Upper lobe of left lung (tissue), 6 donors: ENCODE results near the gene PIK3C2G. TPM values are rescaled to one million over a fixed set of nuclear protein-coding genes. Genes with fewer than 3 reads are reported as not detected.

ENCODE experiments used
- ATAC-seq, 2 donors: fragments of 200-7000 bp; cut with Tn5 transposase; one replicate each; pipeline ENCODE4 v1.9.1; 2022; ENCODE audit warnings: mild to moderate bottlenecking in 2 of 2, moderate library complexity in 2 of 2; ENCODE audit not compliant: low FRiP score in 2 of 2
- DNase-seq, 2 donors: peaks; one replicate each; pipeline ENCODE4 v3.0.0-alpha.2; 2019 to 2020
- H3K27ac ChIP-seq, 4 donors: fragments of 200-600 bp; sonication (generic); one replicate each; pipeline ENCODE4 v1.5.1; 2016 to 2019
- H3K27me3 ChIP-seq, 4 donors: fragments of 200-600 bp; sonication (generic); one replicate each; pipeline ENCODE4 v1.5.1; 2017 to 2019
- H3K36me3 ChIP-seq, 4 donors: fragments of 200-600 bp; sonication (generic); one replicate each; pipeline ENCODE4 v1.5.1; 2016 to 2019
- H3K4me1 ChIP-seq, 4 donors: fragments of 200-600 bp; sonication (generic); one replicate each; pipeline ENCODE4 v1.5.1; 2018 to 2019
- H3K4me3 ChIP-seq, 4 donors: fragments of 200-600 bp; sonication (generic); one replicate each; pipeline ENCODE4 v1.5.1; 2017 to 2019; ENCODE audit warnings: mild to moderate bottlenecking in 2 of 4, moderate library complexity in 1 of 4
- H3K9me3 ChIP-seq, 4 donors: fragments of 200-600 bp; sonication (generic); one replicate each; pipeline ENCODE4 v1.5.1; 2018 to 2019
- CTCF ChIP-seq, 6 experiments: fragments of 450-650 bp in 4 of 6; fragments of 200-600 bp in 2 of 6; sonication (generic) in 2 of 6; IDR thresholded peaks; one replicate each; pipeline ENCODE4 v1.5.1; 2016 to 2019; ENCODE audit warnings: antibody characterized with exemption in 6 of 6
- EP300 ChIP-seq, 4 donors: sonication (generic); formaldehyde crosslinking; IDR thresholded peaks; one replicate each; pipeline ENCODE4 v1.5.1; 2017; ENCODE audit warnings: antibody characterized with exemption in 4 of 4, control low read depth in 2 of 4
- POLR2A ChIP-seq, 4 donors: fragments of 450-650 bp; IDR thresholded peaks; one replicate each; pipeline ENCODE4 v1.5.1; 2016 to 2017; ENCODE audit warnings: antibody characterized with exemption in 4 of 4, mild to moderate bottlenecking in 2 of 4
- POLR2AphosphoS5 ChIP-seq, 2 donors: sonication (generic); formaldehyde crosslinking; IDR thresholded peaks; one replicate each; pipeline ENCODE4 v1.5.1; 2017; ENCODE audit warnings: antibody characterized with exemption in 2 of 2
- WGBS, 2 donors: methylation state at CpG; one replicate each; pipeline ENCODE4 v1.1.5; 2017 to 2018; 5-methylcytosine and 5-hydroxymethylcytosine counted together
- total RNA-seq, 6 donors: library from RNA; depleted of rRNA in 4 of 6; stranded (reverse); fragments of >200 nt in 4 of 6; gene quantifications; one replicate each; pipeline versions ENCODE4 v1.1.0 to v1.2.1, GENCODE V29; 2016 to 2021
- donor health status: DM: no; HTN: no; CAD: no; lungs with moderate emphysema.
- donor health status: DM: no; HTN: yes; CAD: no; lungs with severe emphysema.

The PIK3C2G gene
- total RNA-seq, 6 donors from 2014 or later, result 0.33 to 3.1 (median 0.39) TPM; not detected in 1

GRCh38 chr12:18345021-18345735, 83.9 kb downstream of the PIK3C2G start:
- H3K4me3 ChIP-seq, result no peak overlapping the region
- no peaks in the 10 kb centered on the region for H3K27me3 ChIP-seq
- no peak overlapping the region for H3K27ac ChIP-seq
- no peaks in the 10 kb centered on the region for H3K36me3 ChIP-seq
- H3K9me3 ChIP-seq, result no peaks in the 10 kb centered on the region
- 53 to 64% methylated on average over 3 of the region's 3 CpGs for WGBS, 2 donors
- DNase-seq (no peak), ATAC-seq (no peak)
- H3K4me1 ChIP-seq, result no peaks in the 10 kb centered on the region
- TF ChIP-seq POLR2A (IDR thresholded peaks at IDR 0.05), result no peak
- no peak for TF ChIP-seq EP300 (IDR thresholded peaks at IDR 0.05)
- TF ChIP-seq POLR2AphosphoS5 (IDR thresholded peaks at IDR 0.05), result no peak
- no peak for TF ChIP-seq CTCF (IDR thresholded peaks at IDR 0.05)

DNA sequence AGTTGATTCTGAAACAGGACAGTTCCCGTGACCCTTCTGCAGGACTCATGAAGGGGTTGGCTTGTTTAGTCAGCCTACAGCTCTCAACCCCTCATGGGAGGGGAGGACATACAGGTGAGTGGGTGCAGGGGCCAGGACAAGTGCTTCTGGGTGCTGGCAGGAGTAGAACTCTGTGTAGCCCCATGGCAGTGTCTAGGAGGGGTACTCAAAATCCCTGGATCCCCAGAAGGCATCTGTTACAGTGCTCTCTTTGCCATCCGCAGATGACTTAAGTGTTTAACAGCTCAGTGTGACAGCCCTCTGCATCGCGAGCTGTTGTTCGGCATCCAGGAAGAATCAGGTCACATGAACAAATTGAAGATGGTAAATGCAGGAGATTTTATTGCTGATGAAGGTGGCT, 91.0 kb downstream of the PIK3C2G start:
- no peak for TF ChIP-seq POLR2AphosphoS5 (IDR thresholded peaks at IDR 0.05)
- TF ChIP-seq POLR2A (IDR thresholded peaks at IDR 0.05), result no peak
- no peak for TF ChIP-seq CTCF (IDR thresholded peaks at IDR 0.05)
- no peak for TF ChIP-seq EP300 (IDR thresholded peaks at IDR 0.05)
- WGBS, 2 donors, result 88 to 95% methylated on average over 5 of the region's 5 CpGs
- Histone ChIP-seq H3K4me3 (no peak overlapping the region), H3K36me3 (no peaks in the 10 kb centered on the region), H3K4me1 (no peaks in the 10 kb centered on the region), H3K9me3 (no peaks in the 10 kb centered on the region), H3K27ac (no peak overlapping the region), H3K27me3 (no peaks in the 10 kb centered on the region)
- ATAC-seq, result peak in 1 of 2 donors; percentile 31
- DNase-seq, result no peak

DNA sequence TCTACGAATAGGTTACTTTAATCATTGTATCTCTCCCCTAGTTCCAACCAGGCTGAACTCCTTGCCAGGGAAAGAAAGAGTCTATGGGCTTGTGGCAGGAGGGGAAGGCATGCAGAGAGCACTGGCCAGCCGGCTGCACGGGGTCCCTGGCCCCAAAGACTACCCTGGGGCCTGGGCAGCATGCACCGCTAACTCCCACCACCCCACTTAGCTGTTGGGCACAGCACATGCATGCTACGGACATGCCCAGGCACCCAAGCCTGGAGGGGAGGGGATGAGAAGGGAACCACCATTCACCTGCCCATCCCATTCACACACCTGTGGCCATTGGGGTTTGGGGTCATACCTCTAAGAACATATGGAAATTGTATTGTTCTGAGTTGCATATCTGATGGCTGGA, 94.1 kb downstream of the PIK3C2G start:
- H3K9me3 ChIP-seq, result no peaks in the 10 kb centered on the region
- no peaks in the 10 kb centered on the region for H3K4me1 ChIP-seq
- TF ChIP-seq CTCF (IDR thresholded peaks at IDR 0.05) (no peak), POLR2A (IDR thresholded peaks at IDR 0.05) (no peak), POLR2AphosphoS5 (IDR thresholded peaks at IDR 0.05) (no peak), EP300 (IDR thresholded peaks at IDR 0.05) (no peak)
- no peaks in the 10 kb centered on the region for H3K27me3 ChIP-seq
- H3K36me3 ChIP-seq, result no peaks in the 10 kb centered on the region
- DNase-seq (peak in 1 of 2 donors; percentile 20), ATAC-seq (no peak)
- H3K27ac ChIP-seq, result no peak overlapping the region
- 93 to 95% methylated on average over 5 of the region's 5 CpGs for WGBS, 2 donors
- no peak overlapping the region for H3K4me3 ChIP-seq

DNA sequence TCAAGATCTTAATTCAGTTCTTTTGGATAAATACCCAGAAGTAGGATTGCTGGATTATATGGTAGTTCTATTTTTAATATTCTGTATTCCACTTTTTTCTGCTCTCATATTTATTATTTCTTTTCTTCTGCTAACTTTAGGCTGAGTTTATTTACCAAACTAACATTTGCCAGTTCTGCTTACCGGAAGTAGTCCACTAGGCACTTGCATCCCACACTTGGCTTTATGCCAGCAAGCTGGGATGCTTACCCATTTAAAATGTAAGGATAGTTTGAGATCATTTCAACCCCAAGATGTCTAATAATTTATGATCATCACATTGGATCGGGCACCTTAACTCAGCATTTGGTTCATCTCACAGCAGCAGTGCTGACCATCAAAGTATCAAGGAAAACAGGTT, 96.8 kb downstream of the PIK3C2G start:
- ATAC-seq, result no peak
- Histone ChIP-seq H3K4me1 (no peaks in the 10 kb centered on the region), H3K4me3 (no peak overlapping the region), H3K9me3 (no peaks in the 10 kb centered on the region), H3K27ac (no peak overlapping the region), H3K27me3 (no peaks in the 10 kb centered on the region), H3K36me3 (no peaks in the 10 kb centered on the region)
- TF ChIP-seq EP300 (IDR thresholded peaks at IDR 0.05), result no peak
- no peak for TF ChIP-seq POLR2AphosphoS5 (IDR thresholded peaks at IDR 0.05)
- no peak for TF ChIP-seq CTCF (IDR thresholded peaks at IDR 0.05)
- TF ChIP-seq POLR2A (IDR thresholded peaks at IDR 0.05), result no peak
- DNase-seq, result no peak
- WGBS, 2 donors, result 85 to 89% methylated on average over 2 of the region's 2 CpGs

GRCh38 chr12:18358930-18359329, 97.6 kb downstream of the PIK3C2G start:
- Histone ChIP-seq H3K36me3 (no peaks in the 10 kb centered on the region), H3K4me3 (no peak overlapping the region), H3K27ac (no peak overlapping the region), H3K9me3 (no peaks in the 10 kb centered on the region), H3K27me3 (no peaks in the 10 kb centered on the region), H3K4me1 (no peaks in the 10 kb centered on the region)
- WGBS, 2 donors, result 77 to 88% methylated on average over 2 of the region's 2 CpGs
- no peak for TF ChIP-seq CTCF (IDR thresholded peaks at IDR 0.05)
- no peak for TF ChIP-seq POLR2A (IDR thresholded peaks at IDR 0.05)
- TF ChIP-seq POLR2AphosphoS5 (IDR thresholded peaks at IDR 0.05), result no peak
- TF ChIP-seq EP300 (IDR thresholded peaks at IDR 0.05), result no peak
- ATAC-seq, result no peak
- DNase-seq, result no peak
